HG03520 (cell line): ENCODE measurements around the gene PDE6B.

ENCODE experiments used
- ATAC-seq: cut with Tn5 transposase; IDR thresholded peaks from one replicate; pipeline ENCODE4 v1.9.1; 2021; ENCODE audit warnings: mild to moderate bottlenecking, moderate library complexity; ENCODE audit not compliant: unreplicated experiment

Gene PDE6B

GRCh38 chr4:600850-601515, 24.4 kb upstream of the PDE6B start:
- no peak for ATAC-seq

- ATAC-seq, result no peak
These were observed 23.5 kb upstream of the PDE6B start for GRCh38 chr4:601612-602558.

GRCh38 chr4:602559-602942, 22.8 kb upstream of the PDE6B start:
- ATAC-seq, result no peak

GRCh38 chr4:604131-604530, 21.2 kb upstream of the PDE6B start:
- ATAC-seq, result no peak

DNA sequence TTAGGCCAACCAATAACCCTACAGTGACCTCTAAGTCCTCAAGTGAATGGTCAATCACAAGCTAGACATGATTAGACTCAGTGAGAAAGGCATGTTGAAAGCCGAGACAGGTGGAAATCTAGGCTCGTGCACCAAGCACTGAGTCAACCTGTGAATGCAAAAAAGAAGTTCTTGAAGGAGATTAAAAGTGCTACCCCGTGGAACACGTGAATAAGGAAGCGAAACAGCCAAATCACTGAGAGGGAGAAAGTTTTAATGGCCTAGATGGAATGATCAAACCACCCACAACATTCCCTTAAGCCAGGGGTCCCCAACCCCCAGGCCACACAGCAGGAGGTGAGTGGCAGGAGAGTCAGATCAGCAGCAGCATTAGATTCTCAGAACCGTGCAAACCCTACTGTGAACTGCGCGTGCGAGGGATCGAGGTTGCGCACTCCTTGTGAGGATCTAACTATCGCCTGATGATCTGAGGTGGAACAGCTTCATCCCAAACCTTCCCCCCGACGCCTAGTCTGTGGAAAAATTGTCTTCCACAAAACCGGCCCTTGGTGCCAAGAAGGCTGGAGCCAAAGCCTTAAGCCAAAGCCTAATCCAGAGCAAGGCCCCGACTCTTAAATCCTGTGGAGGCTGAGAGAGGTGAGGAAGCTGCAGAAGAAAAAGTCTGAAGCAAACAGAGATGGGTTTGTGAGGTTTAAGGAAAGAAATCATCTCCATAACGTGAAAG, 19.5 kb upstream of the PDE6B start:
- no peak for ATAC-seq

- no peak for ATAC-seq
These were observed 17.1 kb upstream of the PDE6B start for GRCh38 chr4:608236-608635.

- ATAC-seq, result no peak
These were observed 15.8 kb upstream of the PDE6B start for GRCh38 chr4:609400-610050.

DNA sequence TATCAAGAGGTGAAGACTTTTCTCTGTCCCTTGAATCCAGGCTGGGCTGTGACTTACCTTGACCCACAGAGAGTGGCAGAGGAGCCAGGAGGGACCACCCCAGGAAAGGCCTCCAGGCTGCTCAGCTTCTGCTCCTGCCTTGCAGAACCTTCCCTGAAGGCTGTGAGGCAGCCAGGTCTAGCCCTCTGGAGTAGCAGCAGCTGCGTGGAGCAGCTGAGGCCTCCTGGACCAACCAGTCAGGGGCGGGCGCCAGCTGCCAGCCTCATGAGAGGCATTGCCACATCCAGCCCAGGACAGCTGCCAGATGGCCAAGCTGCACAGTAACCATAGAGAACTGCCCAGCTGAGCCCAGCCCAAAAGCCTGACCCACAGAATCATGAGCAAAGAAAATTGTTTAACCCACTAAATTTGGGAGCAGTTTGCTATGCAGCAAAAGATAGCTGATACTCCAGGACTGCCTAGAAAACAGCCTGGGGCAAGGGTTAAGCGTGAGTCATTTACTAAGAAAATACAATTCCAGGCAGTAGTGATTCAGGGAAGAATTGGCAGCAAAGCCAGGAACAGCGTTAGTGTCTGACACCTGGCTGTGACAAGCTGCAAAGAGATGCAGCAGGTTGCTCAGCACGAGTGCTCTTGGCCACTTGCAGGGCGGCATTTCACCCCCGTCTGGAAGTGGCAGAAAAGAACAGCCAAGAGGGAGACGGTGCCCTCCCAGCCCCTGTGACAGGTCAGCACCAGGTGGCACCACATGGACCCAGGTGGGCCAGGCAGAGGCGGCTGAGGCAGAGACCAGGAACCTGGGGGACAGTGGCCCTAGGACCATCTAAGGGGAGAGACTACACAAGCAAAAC, 14.7 kb upstream of the PDE6B start:
- no peak for ATAC-seq

DNA sequence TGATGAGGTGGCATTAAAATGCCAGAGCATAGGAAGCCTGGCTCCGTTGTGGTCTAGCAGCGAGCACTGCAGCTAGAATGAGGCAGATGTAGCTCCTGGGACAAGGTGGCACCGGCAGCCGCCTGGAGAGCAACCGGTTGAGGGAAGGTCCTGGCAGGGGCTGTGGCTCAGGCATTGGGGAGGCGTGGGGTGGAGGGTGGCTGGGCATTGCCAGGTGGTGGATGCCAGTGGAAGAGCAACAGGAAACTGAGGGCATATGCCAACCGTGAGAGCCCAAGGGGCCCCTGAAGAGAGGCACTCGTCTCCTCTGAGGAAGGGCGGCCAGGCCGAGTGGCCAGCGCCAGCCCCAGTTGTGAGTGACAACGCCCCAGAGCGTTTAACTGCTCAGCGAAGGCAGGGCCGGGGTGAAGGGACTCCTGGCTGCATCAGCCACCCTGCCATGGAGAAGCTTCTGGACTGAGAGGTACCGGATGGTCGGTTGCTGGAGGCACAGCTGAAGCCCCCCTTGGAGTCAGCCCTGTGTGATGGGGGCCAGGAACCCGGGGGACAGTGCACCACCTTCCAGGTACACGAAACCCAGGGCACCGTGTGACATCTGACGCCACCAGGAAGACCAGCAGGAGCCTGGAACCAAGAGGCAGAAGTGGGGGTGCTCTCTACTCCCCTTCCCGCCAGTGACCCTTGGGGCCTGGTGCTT, 13.2 kb upstream of the PDE6B start:
- no peak for ATAC-seq

DNA sequence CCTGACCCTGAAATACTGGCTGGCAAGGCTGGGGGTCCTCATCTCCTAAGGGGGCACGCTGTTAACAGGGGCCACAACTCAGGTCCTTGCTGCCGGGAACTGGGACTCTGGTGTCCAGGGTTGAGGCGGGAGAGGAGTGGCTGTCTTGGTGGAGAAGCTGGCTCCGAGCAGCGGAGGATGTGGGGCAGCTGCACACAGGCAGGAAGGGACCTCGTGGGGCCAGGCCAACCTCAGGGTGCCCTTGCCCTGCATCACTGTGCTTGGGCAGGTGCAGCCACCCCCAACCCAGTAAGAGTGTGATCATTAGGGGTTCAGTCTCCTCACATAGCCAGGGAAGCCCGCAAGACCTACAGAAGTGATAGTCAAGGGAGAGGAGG, 12.6 kb upstream of the PDE6B start:
- no peak for ATAC-seq

GRCh38 chr4:613126-613525, 12.2 kb upstream of the PDE6B start:
- no peak for ATAC-seq

DNA sequence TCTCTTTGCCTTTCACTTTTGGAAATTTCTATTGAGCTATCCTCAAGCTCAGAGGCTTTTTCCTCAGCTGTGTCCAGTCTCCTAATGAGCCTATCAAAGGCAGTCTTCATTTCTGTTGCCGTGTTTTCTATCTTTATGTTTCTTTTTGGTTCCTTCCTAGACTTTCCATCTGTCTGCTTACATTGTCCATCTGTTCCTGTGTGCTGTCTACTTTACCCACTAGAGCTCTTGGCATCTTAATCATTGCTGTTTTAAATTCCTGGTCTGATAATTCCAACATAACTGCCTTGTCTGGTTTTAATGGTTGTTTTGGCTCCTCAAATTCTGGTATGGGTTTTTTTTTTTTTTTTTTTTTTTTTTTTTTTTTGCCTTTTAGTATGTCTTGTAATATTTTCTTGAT, 9.3 kb upstream of the PDE6B start:
- no peak for ATAC-seq

GRCh38 chr4:616911-617643, 8.3 kb upstream of the PDE6B start:
- ATAC-seq, result no peak

GRCh38 chr4:617644-618641, 7.4 kb upstream of the PDE6B start:
- no peak for ATAC-seq

GRCh38 chr4:620201-620600, 5.2 kb upstream of the PDE6B start:
- ATAC-seq, result no peak

DNA sequence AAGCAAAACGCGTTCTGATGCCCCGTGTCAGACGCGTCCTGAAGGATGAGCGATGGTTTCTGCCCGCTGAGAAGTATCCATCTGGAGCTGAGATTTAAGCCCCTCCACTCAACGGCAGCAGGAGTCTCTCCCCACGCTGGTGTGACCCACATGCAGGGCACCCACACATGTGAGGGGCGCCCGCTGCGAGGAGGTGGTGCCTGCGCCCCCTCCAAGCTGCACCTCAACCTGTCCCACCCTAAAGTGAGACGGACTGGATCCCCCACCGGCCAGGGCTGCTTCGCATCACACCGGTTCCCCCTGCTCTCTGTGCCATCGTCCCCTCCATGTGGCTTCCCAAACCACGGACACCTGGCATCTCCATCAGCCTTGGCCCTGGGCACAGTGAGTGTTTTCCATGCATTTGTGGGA, 4.5 kb upstream of the PDE6B start:
- no peak for ATAC-seq

DNA sequence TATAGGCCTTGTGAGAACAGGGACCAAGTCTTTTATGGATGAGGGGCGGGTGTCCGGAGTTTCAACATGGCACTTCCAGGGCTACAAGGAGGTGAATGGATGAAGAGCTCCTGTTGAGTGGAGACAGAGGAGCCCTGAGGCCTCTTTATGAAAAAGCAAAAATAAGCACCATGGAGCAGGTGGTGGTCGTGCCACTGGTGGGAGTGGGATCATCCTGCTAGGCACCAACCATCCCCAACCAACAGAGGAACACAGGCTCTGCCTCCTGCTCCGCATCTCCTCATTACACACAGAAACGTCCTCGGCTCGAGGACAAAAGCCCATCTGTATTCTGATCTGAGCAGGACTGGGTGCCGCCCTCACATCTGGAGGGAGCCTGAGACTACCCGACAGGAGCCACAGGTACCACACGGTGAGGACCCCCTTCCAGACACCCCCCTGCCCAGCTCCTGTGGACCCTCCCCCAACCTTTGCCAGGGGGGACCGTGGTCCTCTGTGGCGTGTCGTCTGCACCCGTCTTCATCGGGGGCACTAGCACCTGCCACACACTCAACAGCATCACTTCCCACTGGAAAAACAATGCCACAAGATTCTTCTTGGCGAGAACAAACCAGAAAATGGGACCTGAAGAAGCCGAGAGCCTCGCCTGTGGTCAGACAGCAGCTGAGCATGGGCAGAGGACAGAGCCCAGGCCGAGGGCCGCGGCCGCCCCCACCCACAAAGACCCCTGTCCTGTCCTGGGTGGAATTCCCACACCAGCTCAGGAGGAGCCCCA, 3.9 kb upstream of the PDE6B start:
- ATAC-seq, result no peak
